H1 (cell line): ENCODE measurements around the gene SMIM17. TPM values are rescaled to one million over a fixed set of nuclear protein-coding genes. Genes with fewer than 3 reads are reported as not detected.

Source experiments
- CTCF ChIA-PET: fragments of 300-600 bp; sonication (Branson Sonifier 250); formaldehyde crosslinking; loops from one replicate; lab custom pipeline; 2021; ENCODE audit not compliant: partially characterized antibody; lab: Charles Lee
- POLR2A ChIA-PET: fragments of 300-600 bp; sonication (Branson Sonifier 250); formaldehyde crosslinking; loops from one replicate; lab custom pipeline; 2021; ENCODE audit warnings: inconsistent platforms; ENCODE audit not compliant: partially characterized antibody; lab: Charles Lee
- DNase-seq, 2 experiments: peaks; one replicate each; pipeline versions ENCODE4 v3.0.0 to v3.0.0-alpha.2; 2010 to 2022; ENCODE audit warnings: low spot score in 2 of 2, low read depth in 1 of 2, mixed read lengths in 1 of 2
- FAIRE-seq: peaks from 2 replicates; lab custom pipeline; 2011; peaks lifted over from hg19 to GRCh38; lab: Jason Lieb, UNC
- H2AFZ ChIP-seq: 2 replicates; pipeline ENCODE4 v1.8.1; 2012; ENCODE audit warnings: low read length, inconsistent platforms
- H2AK5ac ChIP-seq: 2 replicates; pipeline ENCODE4 v1.6.1; 2013; ENCODE audit warnings: low read depth, low read length
- H2BK120ac ChIP-seq: replicated peaks from 2 replicates; pipeline ENCODE3; 2013; ENCODE audit warnings: low read depth, low read length, inconsistent platforms
- H2BK12ac ChIP-seq: 2 replicates; pipeline ENCODE4 v1.6.1; 2013; ENCODE audit warnings: low read depth, low read length
- H2BK15ac ChIP-seq: 2 replicates; pipeline ENCODE4 v1.6.1; 2013; ENCODE audit warnings: low read length
- H2BK20ac ChIP-seq: 2 replicates; pipeline ENCODE4 v1.6.1; 2013; ENCODE audit warnings: low read length
- H2BK5ac ChIP-seq: 2 replicates; pipeline ENCODE4 v1.6.1; 2013; ENCODE audit warnings: low read depth, low read length
- H3K14ac ChIP-seq: 2 replicates; pipeline ENCODE4 v1.6.1; 2013; ENCODE audit warnings: inconsistent platforms; ENCODE audit not compliant: insufficient read length
- H3K18ac ChIP-seq: 2 replicates; pipeline ENCODE4 v1.6.1; 2013; ENCODE audit warnings: low read length; ENCODE audit errors: extremely low read depth
- H3K23ac ChIP-seq: 2 replicates; pipeline ENCODE4 v1.6.1; 2013; ENCODE audit warnings: inconsistent platforms; ENCODE audit not compliant: insufficient read length
- H3K23me2 ChIP-seq: 2 replicates; pipeline ENCODE4 v1.6.1; 2013; ENCODE audit warnings: low read depth, low read length
- H3K27ac ChIP-seq: 2 replicates; pipeline ENCODE4 v1.6.1; 2011; ENCODE audit warnings: low read depth, low read length, inconsistent platforms
- H3K27me3 ChIP-seq, 4 experiments: replicated peaks in 1 of 4; 1 replicate in 1 of 4; 2 replicates in 3 of 4; pipeline versions ENCODE4 v1.6.1 to v1.8.1; 2011 to 2013; ENCODE audit warnings: low read length in 3 of 4, mild to moderate bottlenecking in 3 of 4, inconsistent platforms in 2 of 4, mixed read lengths in 2 of 4, moderate library complexity in 1 of 4; ENCODE audit not compliant: control insufficient read depth in 3 of 4, insufficient read depth in 3 of 4; ENCODE audit errors: extremely low read depth in 1 of 4
- H3K36me3 ChIP-seq, 4 experiments: 2 replicates each; pipeline versions ENCODE4 v1.6.1 to v1.8.1; 2011 to 2013; ENCODE audit warnings: mild to moderate bottlenecking in 4 of 4, low read length in 3 of 4, moderate library complexity in 2 of 4, control low read depth in 1 of 4, inconsistent platforms in 1 of 4; ENCODE audit not compliant: insufficient read depth in 4 of 4, control insufficient read depth in 2 of 4
- H3K4ac ChIP-seq: replicated peaks from 2 replicates; pipeline ENCODE3; 2013; ENCODE audit warnings: low read length, low read depth, mixed read lengths, inconsistent platforms; ENCODE audit not compliant: insufficient read length
- H3K4me1 ChIP-seq, 4 experiments: replicated peaks in 1 of 4; 1 replicate in 1 of 4; 2 replicates in 3 of 4; pipeline versions ENCODE4 v1.6.1 to v1.8.1; 2011 to 2013; ENCODE audit warnings: low read length in 3 of 4, inconsistent platforms in 2 of 4, mixed read lengths in 1 of 4; ENCODE audit not compliant: insufficient read depth in 4 of 4, control insufficient read depth in 3 of 4
- H3K4me2 ChIP-seq, 2 experiments: 2 replicates each; pipeline versions ENCODE4 v1.6.1 to v1.8.1; 2011 to 2013; ENCODE audit warnings: low read depth in 2 of 2, low read length in 2 of 2, control low read depth in 1 of 2, inconsistent platforms in 1 of 2, mild to moderate bottlenecking in 1 of 2; ENCODE audit not compliant: insufficient read depth in 1 of 2
- H3K4me3 ChIP-seq, 4 experiments: fragments of 200-600, 300-600 bp in 1 of 4; sonication (generic), shearing (Covaris generic), sonication (Bioruptor Twin) in 1 of 4; 2 replicates each; pipeline versions ENCODE4 v1.5.1 to v1.8.1; 2011 to 2016; ENCODE audit warnings: low read length in 4 of 4, low read depth in 3 of 4, control low read depth in 2 of 4, inconsistent platforms in 2 of 4, mild to moderate bottlenecking in 2 of 4, mixed read lengths in 1 of 4, moderate library complexity in 1 of 4; ENCODE audit not compliant: insufficient read depth in 2 of 4; ENCODE audit errors: extremely low read depth in 1 of 4
- H3K56ac ChIP-seq: replicated peaks from 2 replicates; pipeline ENCODE3; 2013; ENCODE audit warnings: low read depth, mild to moderate bottlenecking, mixed read lengths, low read length, inconsistent platforms; ENCODE audit not compliant: insufficient read length
- H3K79me1 ChIP-seq: 2 replicates; pipeline ENCODE4 v1.6.1; 2013; ENCODE audit warnings: low read depth, low read length, control low read depth
- H3K79me2 ChIP-seq, 2 experiments: 2 replicates each; pipeline versions ENCODE4 v1.6.1 to v1.8.1; 2012 to 2013; ENCODE audit warnings: low read length in 2 of 2, mild to moderate bottlenecking in 2 of 2, inconsistent platforms in 1 of 2; ENCODE audit not compliant: insufficient read depth in 2 of 2, control insufficient read depth in 1 of 2
- H3K9ac ChIP-seq, 4 experiments: replicated peaks in 1 of 4; 1 replicate in 1 of 4; 2 replicates in 3 of 4; pipeline versions ENCODE4 v1.6.1 to v1.8.1; 2011 to 2013; ENCODE audit warnings: low read depth in 3 of 4, low read length in 3 of 4, control low read depth in 2 of 4, mild to moderate bottlenecking in 2 of 4, moderate library complexity in 2 of 4, inconsistent platforms in 1 of 4; ENCODE audit errors: extremely low read depth in 1 of 4
- H3K9me3 ChIP-seq, 2 experiments: 2 replicates each; pipeline versions ENCODE4 v1.6.1 to v1.8.1; 2012 to 2013; ENCODE audit warnings: mild to moderate bottlenecking in 2 of 2, moderate library complexity in 2 of 2, control low read depth in 1 of 2, inconsistent platforms in 1 of 2, low read depth in 1 of 2, low read length in 1 of 2, mixed read lengths in 1 of 2; ENCODE audit not compliant: insufficient read depth in 2 of 2
- H4K20me1 ChIP-seq, 2 experiments: replicated peaks in 1 of 2; 2 replicates each; pipeline versions ENCODE3 to v1.8.1; 2011 to 2013; ENCODE audit warnings: inconsistent platforms in 2 of 2, low read length in 2 of 2, mild to moderate bottlenecking in 1 of 2; ENCODE audit not compliant: insufficient read depth in 2 of 2, control insufficient read depth in 1 of 2
- H4K5ac ChIP-seq: 2 replicates; pipeline ENCODE4 v1.6.1; 2013; ENCODE audit warnings: low read length, low read depth, mixed read lengths, inconsistent platforms; ENCODE audit not compliant: insufficient read length
- H4K8ac ChIP-seq: 2 replicates; pipeline ENCODE4 v1.8.0; 2013; ENCODE audit warnings: mild to moderate bottlenecking, moderate library complexity, low read length, inconsistent platforms; ENCODE audit not compliant: insufficient read depth; ENCODE audit errors: extremely low read depth
- H4K91ac ChIP-seq: replicated peaks from 2 replicates; pipeline ENCODE3; 2013; ENCODE audit warnings: low read length, mixed read lengths, inconsistent platforms; ENCODE audit not compliant: insufficient read length
- CBX5 ChIP-seq: fragments of 300-800, 300-1000 bp; sonication (generic); IDR thresholded peaks from 2 replicates; pipeline ENCODE4 v1.7.1; 2016; ENCODE audit warnings: antibody characterized with exemption, low read length, low read depth
- CREB1 ChIP-seq: IDR thresholded peaks from 2 replicates; pipeline ENCODE4 v1.6.1; 2012; ENCODE audit warnings: inconsistent platforms
- HDAC6 ChIP-seq: IDR thresholded peaks from one replicate; pipeline ENCODE4 v1.7.1; 2012; ENCODE audit warnings: low read depth, mild to moderate bottlenecking, inconsistent platforms, low read length, moderate library complexity
- NANOG ChIP-seq: IDR thresholded peaks from 2 replicates; pipeline ENCODE4 v1.6.1; 2011; ENCODE audit warnings: low read length, low read depth, mild to moderate bottlenecking, inconsistent platforms; ENCODE audit not compliant: insufficient read depth, poor library complexity, severe bottlenecking
- NRF1 ChIP-seq: IDR thresholded peaks from 2 replicates; pipeline ENCODE4 v1.6.1; 2011; ENCODE audit warnings: mild to moderate bottlenecking, low read depth, low read length, improper control_type of control experiment
- RAD21 ChIP-seq, 2 experiments: IDR thresholded peaks in 1 of 2; conservative IDR thresholded peaks in 1 of 2; 2 replicates each; pipeline ENCODE4 v1.6.1; 2011; ENCODE audit warnings: low read depth in 2 of 2, low read length in 2 of 2, improper control_type of control experiment in 1 of 2, inconsistent platforms in 1 of 2, mild to moderate bottlenecking in 1 of 2, moderate library complexity in 1 of 2
- RXRA ChIP-seq: IDR thresholded peaks from 2 replicates; pipeline ENCODE4 v1.6.1; 2011; ENCODE audit warnings: low read depth, mild to moderate bottlenecking, low read length, moderate library complexity; ENCODE audit not compliant: insufficient read depth
- TAF1 ChIP-seq: IDR thresholded peaks from 2 replicates; pipeline ENCODE4 v1.6.1; 2011; ENCODE audit warnings: mild to moderate bottlenecking, low read depth, low read length
- WGBS, 2 experiments: shearing (Covaris generic) in 1 of 2; methylation state at CpG; one replicate each; pipeline versions ENCODE4 v1.1.6 to v1.1.7; 2013 to 2015; ENCODE audit warnings: low lambda C conversion rate in 2 of 2, mixed read lengths in 2 of 2, inconsistent platforms in 1 of 2, low coverage in 1 of 2, missing lambda C conversion rate in 1 of 2; ENCODE audit not compliant: insufficient replicate concordance in 2 of 2, insufficient coverage in 1 of 2, insufficient read length in 1 of 2; ENCODE audit errors: extremely low coverage in 1 of 2, missing lambda C conversion rate in 1 of 2; 5-methylcytosine and 5-hydroxymethylcytosine counted together
- polyA plus RNA-seq, 7 experiments: library from polyadenylated mRNA; depleted of rRNA in 3 of 7; stranded (reverse) in 5 of 7; unstranded in 2 of 7; fragments of >200 nt in 5 of 7; fragments of 200-250 nt in 2 of 7; gene quantifications; 1 replicate in 5 of 7; 2 replicates in 1 of 7; 4 replicates in 1 of 7; pipeline versions ENCODE4 v1.2.1 to v1.2.3, GENCODE V29; 2011 to 2013; ENCODE audit warnings: missing spikeins in 2 of 7, mixed read lengths in 2 of 7
- total RNA-seq: library from RNA; stranded (reverse); fragmentation: NEBNext Ultra II Directional; extraction: Animal tissue kit (Norgen Biotek cat#: 25700); gene quantifications from 2 replicates; pipeline ENCODE4 v1.2.1, GENCODE V29; 2021

SMIM17 gene
- total and polyA plus RNA-seq, 2 of the 8 experiments (the other 6 are each of a cell fraction or from before 2014, with no cell fraction given): 0.06 TPM; not detected in 1

- H3K9ac ChIP-seq: no peak overlapping the region
- no peak overlapping the region for H2BK120ac ChIP-seq
- POLR2A ChIA-PET: no interaction called here
Observed at GRCh38 chr19:56689198-56689597, 46.2 kb downstream of the SMIM17 start.

More at GRCh38 chr19:56689198-56689597, 46.2 kb downstream of the SMIM17 start:
- H3K56ac ChIP-seq: no peak overlapping the region
- no peak overlapping the region for H3K4ac ChIP-seq
- no peaks in the 10 kb centered on the region for H3K23me2 ChIP-seq
- H3K27ac ChIP-seq: no peak overlapping the region
- no peak overlapping the region for H3K18ac ChIP-seq
- no peaks in the 10 kb centered on the region for H3K27me3 ChIP-seq
- no peaks in the 10 kb centered on the region for H4K20me1 ChIP-seq
- 88% methylated on average over 9 of the region's 10 CpGs; no CpG with 5 or more reads in 1 of the 2 experiments for WGBS, 2 experiments
- H4K8ac ChIP-seq: no peak overlapping the region
- no peak overlapping the region for H3K14ac ChIP-seq
- no peaks in the 10 kb centered on the region for H3K79me1 ChIP-seq
- no peak overlapping the region for H2BK5ac ChIP-seq
- no peak overlapping the region for H2AK5ac ChIP-seq
- no peak for DNase-seq
- no peak for TF ChIP-seq CREB1
- TF ChIP-seq TAF1: no peak
- TF ChIP-seq NANOG: no peak
- no peak for TF ChIP-seq HDAC6
- TF ChIP-seq CBX5: no peak
- no peak for TF ChIP-seq NRF1
- TF ChIP-seq RAD21 (IDR thresholded peaks at IDR 0.05 in 1 of 2, conservative IDR thresholded peaks at IDR 0.05 in 1 of 2; ENCODE audit: low read depth in 2 of 2, low read length in 2 of 2): peak in 1 of 2 experiments; percentile 26; a peak in 1 of 4 replicates
- no peak for TF ChIP-seq RXRA
- no peak overlapping the region for H4K5ac ChIP-seq
- H4K91ac ChIP-seq: no peak overlapping the region
- H3K36me3 ChIP-seq: no peaks in the 10 kb centered on the region
- H3K9me3 ChIP-seq: peaks cover 65 to 80% of the 10 kb centered on the region in 2 experiments
- FAIRE-seq: no peak
- H3K23ac ChIP-seq: no peak overlapping the region
- H3K4me1 ChIP-seq: no peaks in the 10 kb centered on the region
- CTCF ChIA-PET: interaction anchor here (0.6 kb wide), 1 partner anchor 19 kb away, joined by 3 read pairs; no protein-coding TSS in a partner anchor
- H3K4me2 ChIP-seq: no peak overlapping the region
- H3K4me3 ChIP-seq: no peak overlapping the region
- H2BK20ac ChIP-seq: no peak overlapping the region
- no peak overlapping the region for H2BK12ac ChIP-seq
- H2BK15ac ChIP-seq: no peak overlapping the region
- no peaks in the 10 kb centered on the region for H3K79me2 ChIP-seq
- no peak overlapping the region for H2AFZ ChIP-seq
